IMR-90 (cell line): ENCODE data around the gene TMEM205. TPM values are rescaled to one million over a fixed set of nuclear protein-coding genes. Genes with fewer than 3 reads are reported as not detected.
A peak's percentile ranks its signal among the peaks of the same experiment; 100 is the strongest.

Experiments
- ATAC-seq: fragments of 200-7000 bp; cut with Tn5 transposase; 2 replicates; pipeline ENCODE4 v1.9.1; 2020; ENCODE audit warnings: low read depth, mild to moderate bottlenecking, moderate library complexity
- BruUV-seq: library from RNA; stranded (reverse); fragments of 400-500 nt; replicated peaks from 2 replicates; lab custom pipeline; 2021; lab: Mats Ljungman, UMichigan
- CTCF ChIA-PET: fragments of 300-600 bp; formaldehyde crosslinking; extraction: SDS; loops from one replicate; lab custom pipeline; 2021; ENCODE audit warnings: antibody characterized with exemption; lab: Yijun Ruan, JAX
- POLR2A ChIA-PET: fragments of 300-600 bp; sonication (Branson Sonifier 250); formaldehyde crosslinking; loops from one replicate; lab custom pipeline; 2022; ENCODE audit warnings: antibody characterized with exemption; ENCODE audit not compliant: unreplicated experiment; lab: Charles Lee
- DNase-seq: peaks from one replicate; pipeline ENCODE4 v3.0.0; 2013
- H2AFZ ChIP-seq: replicated peaks from 2 replicates; pipeline ENCODE3; 2013; ENCODE audit warnings: low read length, mild to moderate bottlenecking; ENCODE audit not compliant: poor library complexity
- H2AK5ac ChIP-seq: 2 replicates; pipeline ENCODE4 v1.6.1; 2013; ENCODE audit warnings: low read depth, low read length, inconsistent platforms
- H2AK9ac ChIP-seq: replicated peaks from 2 replicates; pipeline ENCODE3; 2013; ENCODE audit warnings: mild to moderate bottlenecking, low read depth, low read length, moderate library complexity; ENCODE audit not compliant: poor library complexity
- H2BK120ac ChIP-seq: 2 replicates; pipeline ENCODE4 v1.6.1; 2013; ENCODE audit warnings: low read depth, low read length, inconsistent platforms
- H2BK15ac ChIP-seq: 3 replicates; pipeline ENCODE4 v1.6.1; 2013; ENCODE audit warnings: low read depth, low read length, inconsistent platforms
- H2BK20ac ChIP-seq: 2 replicates; pipeline ENCODE4 v1.6.1; 2013; ENCODE audit warnings: low read depth, mild to moderate bottlenecking, inconsistent platforms, low read length, moderate library complexity
- H2BK5ac ChIP-seq: 2 replicates; pipeline ENCODE4 v1.6.1; 2013; ENCODE audit warnings: mild to moderate bottlenecking, low read depth, low read length, inconsistent platforms; ENCODE audit not compliant: poor library complexity, severe bottlenecking
- H3K14ac ChIP-seq: replicated peaks from 2 replicates; pipeline ENCODE4 v1.6.1; 2013; ENCODE audit warnings: low read depth, low read length, inconsistent platforms
- H3K18ac ChIP-seq: 2 replicates; pipeline ENCODE4 v1.6.1; 2013; ENCODE audit warnings: low read depth, low read length, control low read depth
- H3K23ac ChIP-seq: 2 replicates; pipeline ENCODE4 v1.6.1; 2013; ENCODE audit warnings: low read depth, low read length, inconsistent platforms
- H3K27ac ChIP-seq: 2 replicates; pipeline ENCODE4 v1.5.1; 2013; ENCODE audit warnings: mild to moderate bottlenecking, control low read depth, low read length; ENCODE audit not compliant: insufficient read depth
- H3K27me3 ChIP-seq: 2 replicates; pipeline ENCODE4 v1.6.1; 2013; ENCODE audit warnings: low read length; ENCODE audit not compliant: control insufficient read depth, insufficient read depth
- H3K36me3 ChIP-seq: 2 replicates; pipeline ENCODE4 v1.6.1; 2013; ENCODE audit warnings: low read length, mixed read lengths; ENCODE audit not compliant: control insufficient read depth, insufficient read depth
- H3K4ac ChIP-seq: 2 replicates; pipeline ENCODE4 v1.6.1; 2013; ENCODE audit warnings: low read depth, low read length, inconsistent platforms
- H3K4me1 ChIP-seq: 2 replicates; pipeline ENCODE4 v1.6.1; 2013; ENCODE audit warnings: low read length, mixed read lengths; ENCODE audit not compliant: control insufficient read depth, insufficient read depth
- H3K4me2 ChIP-seq: 2 replicates; pipeline ENCODE4 v1.6.1; 2013; ENCODE audit warnings: low read depth, mild to moderate bottlenecking, control low read depth, low read length, moderate library complexity
- H3K4me3 ChIP-seq: 2 replicates; pipeline ENCODE4 v1.5.1; 2013; ENCODE audit warnings: low read depth, mild to moderate bottlenecking, control low read depth, low read length, moderate library complexity; ENCODE audit not compliant: insufficient read depth
- H3K56ac ChIP-seq: 2 replicates; pipeline ENCODE4 v1.6.1; 2013; ENCODE audit warnings: low read length, inconsistent platforms; ENCODE audit not compliant: insufficient read depth; ENCODE audit errors: extremely low read depth
- H3K79me1 ChIP-seq, 2 experiments: 2 replicates each; pipeline ENCODE4 v1.6.1; 2013; ENCODE audit warnings: low read length in 2 of 2, inconsistent platforms in 1 of 2, low read depth in 1 of 2
- H3K9ac ChIP-seq: 2 replicates; pipeline ENCODE4 v1.6.1; 2013; ENCODE audit warnings: low read depth, low read length, control low read depth
- H3K9me1 ChIP-seq: 2 replicates; pipeline ENCODE4 v1.6.1; 2013; ENCODE audit warnings: low read length, inconsistent platforms; ENCODE audit not compliant: insufficient read depth
- H3K9me3 ChIP-seq: 2 replicates; pipeline ENCODE4 v1.6.1; 2013; ENCODE audit warnings: low read length; ENCODE audit not compliant: control insufficient read depth, insufficient read depth
- H4K20me1 ChIP-seq: 2 replicates; pipeline ENCODE4 v1.6.1; 2013; ENCODE audit warnings: low read length, inconsistent platforms; ENCODE audit not compliant: insufficient read depth
- H4K5ac ChIP-seq: 2 replicates; pipeline ENCODE4 v1.6.1; 2013; ENCODE audit warnings: mild to moderate bottlenecking, low read depth, low read length, control low read depth
- H4K8ac ChIP-seq, 2 experiments: 2 replicates each; pipeline ENCODE4 v1.6.1; 2013; ENCODE audit warnings: low read depth in 2 of 2, low read length in 2 of 2, control low read depth in 1 of 2, inconsistent platforms in 1 of 2
- H4K91ac ChIP-seq: 2 replicates; pipeline ENCODE4 v1.6.1; 2013; ENCODE audit warnings: low read depth, low read length, inconsistent platforms; ENCODE audit not compliant: insufficient read depth
- MXI1 ChIP-seq: IDR thresholded peaks from 2 replicates; pipeline ENCODE4 v1.6.1; 2012; ENCODE audit warnings: low read depth, mild to moderate bottlenecking, low read length, moderate library complexity, borderline replicate concordance
- WGBS, 2 experiments: methylation state at CpG; one replicate each; pipeline versions ENCODE4 v1.1.5 to v1.1.7; 2013; ENCODE audit warnings: missing lambda C conversion rate in 2 of 2; ENCODE audit not compliant: insufficient read length in 1 of 2; ENCODE audit errors: extremely low coverage in 2 of 2; 5-methylcytosine and 5-hydroxymethylcytosine counted together
- dilution Hi-C: fragments of 300-500 bp; cut with HindIII; formaldehyde crosslinking; loops from one replicate; pipeline ENCODE4 v1.14.3; 2018; ENCODE audit warnings: low sequenced_read_pairs; ENCODE audit not compliant: unreplicated experiment
- in situ Hi-C: fragments of 300-500 bp; cut with MboI; formaldehyde crosslinking; loops from 3 replicates; pipeline ENCODE4 v1.14.3; 2019; ENCODE audit warnings: low sequenced_read_pairs, inconsistent platforms, mixed read lengths
- intact Hi-C: fragments of 100-400 bp; cut with micrococcal nuclease; formaldehyde crosslinking; loops from 2 replicates; pipeline ENCODE4 v1.10.0; 2022
- polyA plus RNA-seq, 3 experiments: library from polyadenylated mRNA; depleted of rRNA; stranded (reverse); fragments of >200 nt; gene quantifications; 2 replicates each; pipeline ENCODE4 v1.2.3, GENCODE V29; 2012; ENCODE audit warnings: low replicate concordance in 1 of 3
- total RNA-seq: library from RNA; depleted of rRNA; stranded (reverse); fragments of >200 nt; gene quantifications from 2 replicates; pipeline ENCODE4 v1.2.3, GENCODE V29; 2012
- TF ChIP-seq, protein P1 (sequence below): conservative IDR thresholded peaks from 2 replicates; pipeline ENCODE4 v1.5.1; 2012; ENCODE audit warnings: mild to moderate bottlenecking, low read depth, low read length, improper control_type of control experiment

Gene TMEM205
- total and polyA plus RNA-seq, 2 of the 4 experiments (the other 2 are of a cell fraction) = 110 to 136 TPM

DNA sequence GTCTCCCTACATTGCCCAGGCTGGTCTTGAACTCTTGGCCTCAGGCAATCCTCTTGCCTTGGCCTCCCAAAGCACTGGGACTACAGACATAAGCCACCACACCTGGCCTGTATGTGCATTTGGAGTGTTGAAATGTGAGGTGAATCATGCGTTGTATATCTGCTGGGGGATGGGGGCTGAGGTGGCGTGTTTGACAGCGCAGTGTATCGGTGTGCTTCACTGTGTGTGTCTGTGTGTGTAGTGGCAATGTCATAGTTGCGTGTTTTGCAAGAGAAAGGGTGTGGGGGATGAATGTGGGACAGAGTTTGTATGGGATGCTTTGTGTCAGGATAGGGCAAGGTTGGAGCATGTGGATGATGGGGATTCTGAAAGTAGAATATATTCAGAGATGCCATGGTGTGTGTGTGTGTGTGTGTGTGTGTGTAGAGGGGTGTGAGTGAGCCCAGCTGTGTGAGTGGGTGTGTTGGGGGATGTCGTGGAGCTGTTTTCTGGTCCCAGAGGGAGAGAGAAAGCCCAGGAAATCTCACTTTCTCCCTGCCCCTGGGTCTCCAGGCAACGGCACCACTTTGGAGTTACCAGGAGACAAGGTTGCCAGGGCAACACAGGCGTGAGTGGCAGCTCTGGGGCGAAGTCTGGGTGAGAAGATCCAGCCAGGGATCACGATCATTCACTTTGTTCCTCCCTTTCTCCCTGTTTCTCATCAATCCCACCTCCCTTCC, 27.3 kb upstream of the TMEM205 start:
- Histone ChIP-seq H3K23ac (no peak overlapping the region), H3K79me1 (peaks cover 0 to 21% of the 10 kb centered on the region in 2 experiments; a peak in 2 of 4 replicates), H3K14ac (no peak overlapping the region), H3K4me1 (peaks cover 18% of the 10 kb centered on the region), H2BK120ac (no peak overlapping the region), H3K27ac (no peak overlapping the region), H3K27me3 (no peaks in the 10 kb centered on the region), H3K56ac (no peak overlapping the region), H4K8ac (peak overlapping the region in 1 of 2 experiments; percentile 82; a peak in 2 of 4 replicates), H4K20me1 (peaks cover 10% of the 10 kb centered on the region; the same call in 1 of the 2 replicates), H2BK20ac (no peak overlapping the region), H4K5ac (no peak overlapping the region), H2BK15ac (no peak overlapping the region), H3K9me1 (peaks cover 23% of the 10 kb centered on the region), H4K91ac (no peak overlapping the region), H3K9me3 (no peaks in the 10 kb centered on the region), H3K18ac (no peak overlapping the region), H3K36me3 (no peaks in the 10 kb centered on the region), H3K4me2 (no peak overlapping the region), H3K4me3 (no peak overlapping the region), H2AK5ac (peak overlapping the region; percentile 21; the same call in 1 of the 2 replicates), H3K4ac (no peak overlapping the region), H2AFZ (peak overlapping the region; percentile 49), H2AK9ac (no peak overlapping the region), H2BK5ac (no peak overlapping the region), H3K9ac (no peak overlapping the region; the same call in 1 of the 2 replicates)
- dilution Hi-C loops = no loop called here
- TF ChIP-seq MXI1 = peak; percentile 38; the same call in 1 of the 2 replicates
- TF ChIP-seq, protein P1, sequence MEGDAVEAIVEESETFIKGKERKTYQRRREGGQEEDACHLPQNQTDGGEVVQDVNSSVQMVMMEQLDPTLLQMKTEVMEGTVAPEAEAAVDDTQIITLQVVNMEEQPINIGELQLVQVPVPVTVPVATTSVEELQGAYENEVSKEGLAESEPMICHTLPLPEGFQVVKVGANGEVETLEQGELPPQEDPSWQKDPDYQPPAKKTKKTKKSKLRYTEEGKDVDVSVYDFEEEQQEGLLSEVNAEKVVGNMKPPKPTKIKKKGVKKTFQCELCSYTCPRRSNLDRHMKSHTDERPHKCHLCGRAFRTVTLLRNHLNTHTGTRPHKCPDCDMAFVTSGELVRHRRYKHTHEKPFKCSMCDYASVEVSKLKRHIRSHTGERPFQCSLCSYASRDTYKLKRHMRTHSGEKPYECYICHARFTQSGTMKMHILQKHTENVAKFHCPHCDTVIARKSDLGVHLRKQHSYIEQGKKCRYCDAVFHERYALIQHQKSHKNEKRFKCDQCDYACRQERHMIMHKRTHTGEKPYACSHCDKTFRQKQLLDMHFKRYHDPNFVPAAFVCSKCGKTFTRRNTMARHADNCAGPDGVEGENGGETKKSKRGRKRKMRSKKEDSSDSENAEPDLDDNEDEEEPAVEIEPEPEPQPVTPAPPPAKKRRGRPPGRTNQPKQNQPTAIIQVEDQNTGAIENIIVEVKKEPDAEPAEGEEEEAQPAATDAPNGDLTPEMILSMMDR = no peak
- intact Hi-C loops = no loop called here
- no peak for DNase-seq
- CTCF ChIA-PET = interaction anchor here (0.6 kb wide), 1 partner anchor 428 kb away, joined by 3 read pairs; no protein-coding TSS in a partner anchor
- POLR2A ChIA-PET = no interaction called here
- WGBS, 2 experiments = 86% methylated on average over 5 of the region's 10 CpGs; no CpG with 5 or more reads in 1 of the 2 experiments
- ATAC-seq = no peak
- no TSS peak for BruUV-seq
- in situ Hi-C loops = no loop called here
